Measurements from ENCODE around the gene LDHAL6A.
A peak's percentile ranks its signal among the peaks of the same experiment; 100 is the strongest.

The LDHAL6A gene

DNA sequence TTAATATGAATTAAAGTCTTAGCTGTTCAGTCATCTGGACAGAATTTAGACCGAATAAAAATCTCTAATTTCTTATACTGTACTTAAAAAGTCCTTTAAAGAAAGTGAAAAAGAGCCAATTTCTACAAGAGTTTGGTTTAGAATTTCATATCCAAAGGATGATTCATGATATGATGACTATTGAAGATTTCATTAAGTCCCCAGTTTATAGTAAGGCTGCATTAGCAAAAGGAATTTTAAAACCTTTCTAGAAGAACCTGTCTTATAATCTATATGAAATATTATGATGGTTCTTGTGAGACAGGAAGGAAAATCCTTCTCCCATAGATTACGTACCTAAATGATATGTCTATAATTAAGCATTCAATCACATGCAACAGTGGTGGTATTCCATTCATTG is 36.3 kb downstream of the LDHAL6A start:
- DNase-seq = no peak

DNA sequence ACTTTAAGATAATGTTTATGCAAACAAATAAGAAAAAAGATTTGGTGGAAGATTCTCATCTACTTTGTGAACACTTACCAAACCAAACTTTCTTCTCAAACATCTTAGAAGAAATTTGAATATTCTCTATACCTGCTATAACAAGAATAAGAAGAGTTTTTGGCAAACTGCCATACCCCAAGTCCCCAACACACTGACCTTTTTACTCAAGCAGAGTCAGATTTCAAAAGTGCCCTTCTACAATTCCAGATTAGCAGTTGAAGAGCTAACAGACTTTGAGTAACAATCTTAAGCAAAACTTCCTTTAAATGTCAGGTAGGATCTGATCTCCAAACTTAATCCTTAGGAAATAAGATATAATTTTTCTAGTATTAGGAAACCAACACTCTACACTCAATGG is 37.2 kb downstream of the LDHAL6A start:
- DNase-seq = no peak

DNA sequence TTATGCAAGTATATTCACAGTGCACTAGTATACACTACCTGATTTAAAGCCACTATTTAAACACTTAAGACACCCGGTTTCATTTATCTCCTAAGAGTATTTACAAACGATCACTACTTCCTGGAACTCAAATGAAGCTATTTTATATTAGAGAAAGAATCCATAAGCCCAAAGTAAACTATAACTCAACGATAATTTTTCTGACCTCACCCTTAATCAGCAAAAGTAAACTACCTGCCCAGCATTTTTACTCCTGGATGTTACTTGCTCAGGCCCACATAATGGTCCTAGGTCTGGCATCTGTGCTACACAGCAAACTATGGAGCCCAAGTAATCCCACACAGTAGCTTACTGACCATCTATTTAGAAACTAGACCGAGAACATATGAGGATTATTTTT is 37.7 kb downstream of the LDHAL6A start:
- no peak for DNase-seq

DNA sequence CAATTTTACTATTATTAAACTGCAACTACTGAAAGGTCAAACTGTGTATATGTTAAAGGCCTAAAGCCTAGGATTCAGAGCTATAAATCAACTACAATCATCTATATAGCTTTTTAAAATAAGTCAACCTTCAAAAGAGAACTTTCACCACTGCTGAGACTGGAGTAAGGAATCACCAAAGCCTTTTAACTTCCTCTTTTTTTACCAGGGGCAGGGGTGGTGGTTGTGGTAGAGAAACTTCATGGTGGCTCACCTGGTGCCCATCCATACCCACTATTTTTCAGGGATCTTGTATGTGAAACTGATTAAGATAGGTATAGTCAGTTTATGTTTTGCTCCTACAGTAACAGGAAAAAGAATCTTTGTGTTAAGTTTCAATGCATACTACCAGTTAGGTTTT is 39.6 kb downstream of the LDHAL6A start:
- DNase-seq = no peak

DNA sequence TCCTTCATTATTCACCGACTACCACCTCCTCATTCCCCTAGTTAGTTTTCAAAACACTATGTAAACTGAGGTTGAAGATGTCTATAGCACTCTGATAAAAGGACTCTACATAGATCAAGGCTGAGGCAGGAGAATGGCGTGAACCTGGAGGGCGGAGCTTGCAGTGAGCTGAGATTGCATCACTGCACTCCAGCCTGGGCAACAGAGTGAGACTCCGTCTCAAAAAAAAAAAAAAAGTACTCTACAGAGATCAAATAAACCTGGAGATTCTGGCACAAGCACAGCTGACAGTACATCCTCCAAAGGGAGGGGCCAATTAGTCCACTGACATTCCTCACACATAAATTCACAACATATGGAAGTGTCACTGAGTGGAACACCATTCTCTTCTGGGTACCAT is 40.0 kb downstream of the LDHAL6A start:
- DNase-seq = no peak

DNA sequence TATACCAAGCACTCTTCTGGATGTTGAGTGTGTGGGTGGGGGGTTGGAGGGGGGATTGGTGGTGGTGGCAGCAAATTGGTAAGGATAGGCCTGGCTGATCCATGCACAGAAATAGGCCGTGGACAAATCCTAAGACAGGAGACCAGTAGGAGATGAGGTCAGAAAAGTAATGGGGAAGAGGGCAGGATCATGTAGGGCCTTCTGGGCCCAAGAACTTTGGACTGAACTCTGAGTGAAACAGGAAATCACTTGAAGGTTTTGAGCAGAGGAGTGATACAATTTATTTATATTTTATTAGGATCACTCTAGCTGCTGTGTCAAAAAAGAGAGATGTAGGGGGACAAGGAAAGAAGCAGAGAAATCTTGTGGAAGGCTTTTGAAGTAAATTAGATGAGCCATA is 42.4 kb downstream of the LDHAL6A start:
- DNase-seq = no peak

DNA sequence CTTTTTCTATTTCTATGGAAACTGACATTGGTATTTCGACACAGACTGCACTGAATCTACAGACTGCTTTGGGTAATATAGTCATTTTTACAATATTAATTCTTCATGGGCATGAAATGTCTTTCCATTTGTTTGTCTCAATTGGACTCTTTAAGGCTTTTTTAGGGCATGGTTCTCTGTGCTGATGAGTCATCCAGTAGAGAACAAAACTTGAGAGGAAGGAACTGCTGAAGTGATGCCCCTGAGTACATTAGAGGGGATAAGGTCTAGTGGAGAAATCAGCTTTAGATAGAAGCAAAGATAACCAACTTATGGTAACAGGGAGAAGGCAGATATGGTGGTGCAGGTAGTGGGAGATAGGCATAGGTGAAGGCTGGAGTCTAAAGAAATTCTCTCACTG is 46.0 kb downstream of the LDHAL6A start:
- DNase-seq = no peak

DNA sequence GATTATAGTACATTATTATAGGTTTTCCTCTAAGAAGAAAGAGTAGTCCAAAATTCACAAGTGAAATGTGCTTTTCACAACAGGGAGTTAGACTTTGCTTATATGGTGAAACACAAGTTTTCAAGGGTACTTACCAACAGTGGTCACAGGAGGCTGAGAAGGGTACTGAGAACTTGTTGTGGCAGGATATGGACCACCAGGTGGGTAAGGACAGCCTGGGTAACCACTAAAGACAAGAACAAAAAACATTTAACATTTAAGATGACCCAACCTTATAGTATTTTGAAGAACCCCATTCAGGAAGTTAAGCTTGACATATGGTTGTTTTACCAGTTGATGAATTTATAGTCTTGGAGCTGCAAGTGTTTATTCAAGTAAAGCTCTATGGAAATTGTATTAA is 46.7 kb downstream of the LDHAL6A start:
- no peak for DNase-seq

DNA sequence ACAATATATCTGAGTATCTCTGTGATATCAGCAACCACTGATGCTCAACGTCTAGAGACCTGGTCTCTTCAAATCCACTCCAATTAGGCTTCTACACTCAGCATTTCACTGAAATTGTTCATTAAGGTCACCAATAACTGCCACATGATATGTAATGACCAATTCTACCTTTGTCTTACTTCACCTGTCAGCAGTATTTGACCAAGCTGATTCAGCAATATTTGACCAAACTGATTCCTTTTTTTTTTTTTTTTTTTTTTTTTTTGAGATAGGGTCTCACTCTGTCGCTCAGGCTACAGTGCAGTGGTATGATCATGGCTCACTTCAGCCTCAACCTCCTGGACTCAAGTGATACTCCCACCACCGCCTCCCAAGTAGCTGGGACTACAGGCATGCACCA is 65.5 kb downstream of the LDHAL6A start:
- no peak for DNase-seq

DNA sequence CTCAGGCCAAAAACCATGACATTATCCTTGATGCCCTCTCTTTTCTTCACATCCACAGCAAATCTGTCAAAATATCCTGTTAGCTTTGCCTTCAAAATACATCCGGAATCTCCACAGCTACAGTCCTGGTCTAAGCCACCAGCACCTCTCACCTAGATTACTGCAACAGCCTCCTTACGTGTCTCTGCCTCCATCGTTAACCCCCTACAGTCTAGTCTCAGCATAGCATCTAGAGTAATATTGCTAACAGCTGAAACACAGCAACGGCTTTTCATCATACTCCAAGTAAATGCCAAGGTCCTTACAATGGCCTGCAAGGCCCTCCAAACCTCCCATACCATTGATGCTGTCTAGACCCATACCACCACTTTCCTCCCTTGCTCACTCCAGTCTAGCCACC is 66.7 kb downstream of the LDHAL6A start:
- DNase-seq = no peak

DNA sequence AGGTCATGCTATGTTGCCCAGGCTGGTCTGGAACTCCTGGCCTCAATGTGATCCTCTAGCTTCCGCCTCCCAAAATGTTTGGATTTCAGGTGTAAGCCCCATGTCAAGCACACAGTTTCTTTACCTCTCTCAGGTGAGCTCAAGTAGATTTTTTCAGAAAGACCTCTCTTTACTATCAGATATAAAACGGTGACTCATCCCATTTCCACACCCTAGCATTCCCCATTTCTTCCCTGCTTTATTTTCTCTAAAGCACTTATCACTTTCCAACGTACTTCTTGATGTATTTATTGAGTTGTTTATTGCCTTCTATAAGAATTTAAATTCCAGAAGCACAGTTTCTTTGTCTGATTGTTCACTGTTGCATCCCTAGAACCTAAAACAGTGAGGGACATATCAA is 67.4 kb downstream of the LDHAL6A start:
- no peak for DNase-seq

DNA sequence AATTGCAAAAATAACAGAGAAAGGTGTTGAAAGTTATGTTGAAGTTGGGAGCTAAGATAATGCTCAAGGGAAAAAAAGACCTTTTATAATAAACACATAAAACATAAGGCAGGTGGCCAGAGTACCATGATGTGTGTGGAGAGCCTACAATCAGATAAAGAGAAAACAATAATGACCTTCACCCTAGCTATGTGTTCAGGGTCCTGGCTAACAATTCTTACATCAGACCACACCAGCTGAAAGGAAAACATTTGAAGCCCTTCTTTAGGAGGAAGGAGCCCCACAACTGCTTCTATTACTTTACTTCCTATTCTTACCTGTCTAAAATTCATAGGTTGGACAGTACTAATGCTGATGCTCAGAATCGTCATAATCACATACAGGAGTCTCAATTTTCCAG is 68.6 kb downstream of the LDHAL6A start:
- DNase-seq = no peak

DNA sequence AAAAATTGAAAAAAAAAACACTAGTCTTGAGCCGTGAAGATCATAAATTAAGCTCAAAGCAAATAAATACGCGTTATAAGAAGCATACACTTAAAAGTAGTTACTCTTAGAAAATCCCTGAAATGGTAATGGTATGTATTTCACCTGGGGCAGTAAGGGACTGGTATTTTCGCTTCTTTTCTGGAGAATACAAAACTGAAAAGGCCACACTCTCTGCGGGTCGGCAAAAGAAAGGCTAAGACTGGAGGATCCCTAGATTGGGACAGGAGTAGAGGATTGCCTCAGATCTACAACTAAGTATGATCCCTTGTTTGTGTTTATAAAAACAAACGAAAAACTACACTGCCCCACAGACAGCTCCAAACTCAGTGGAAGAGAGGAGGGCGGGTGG is 70.5 kb downstream of the LDHAL6A start:
- DNase-seq = no peak

DNA sequence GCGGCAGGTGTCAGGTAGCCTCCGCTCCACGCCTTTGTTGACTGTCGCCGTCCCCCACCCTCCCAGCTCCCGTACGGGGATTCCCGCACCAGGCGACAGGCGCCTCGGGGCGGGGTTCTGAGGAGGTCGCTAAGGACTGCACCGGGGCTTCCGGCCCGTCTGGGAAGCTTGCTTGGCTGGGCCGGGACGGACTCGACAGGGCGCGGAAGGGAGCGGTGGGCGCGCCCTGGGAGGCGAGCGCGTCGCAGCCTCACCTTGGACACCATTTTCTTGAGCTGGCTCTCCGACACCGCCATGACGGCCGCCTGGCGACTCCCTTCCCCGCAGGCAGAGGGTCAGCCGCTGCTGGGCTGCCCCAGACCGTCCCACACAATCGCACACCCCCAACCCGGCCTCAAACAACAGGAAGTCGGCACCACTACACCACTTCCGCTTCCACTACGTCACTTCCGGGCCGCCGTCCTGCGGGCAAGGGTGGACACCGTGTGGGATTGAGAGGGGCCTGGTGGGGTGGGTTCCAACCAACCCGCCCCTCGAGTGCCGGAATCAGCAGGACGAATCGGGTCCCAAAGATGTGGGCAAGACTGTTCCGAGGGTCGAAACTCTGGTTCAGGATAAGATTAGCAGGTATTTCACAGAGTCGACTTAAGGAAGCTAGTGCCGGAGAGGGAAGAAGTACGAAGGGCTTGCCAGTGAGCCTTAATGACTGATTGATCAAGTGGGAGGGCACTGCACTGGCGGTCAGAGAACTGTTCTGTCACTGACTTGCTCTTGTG is 71.1 kb downstream of the LDHAL6A start, which contains the start of gene TSG101:
Gene TSG101, minus strand, starts transcription at position 422 of the 776 bp plus-strand sequence. Its CDS starts 126 bp downstream, at position 296.
- DNase-seq = peak; percentile 96

DNA sequence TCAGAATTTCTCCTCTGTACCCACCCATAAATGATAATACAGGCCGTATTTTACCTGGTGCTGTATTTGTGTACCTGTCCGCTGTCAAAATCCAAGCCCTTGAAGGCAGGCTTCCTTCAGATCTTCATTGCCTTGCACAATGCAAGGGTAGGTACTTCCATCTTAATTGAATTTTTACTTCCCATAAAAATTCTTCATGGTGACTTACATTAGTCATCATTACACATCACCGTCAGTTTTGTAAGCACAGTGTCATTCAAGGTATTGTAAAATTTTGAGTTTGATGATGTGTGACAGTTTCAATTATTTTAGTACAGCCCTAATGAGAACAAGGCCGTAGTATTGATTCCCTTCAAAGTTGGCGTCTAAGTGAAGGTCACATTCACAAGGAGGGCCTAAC is 71.9 kb downstream of the LDHAL6A start:
- DNase-seq = no peak
